ENCODE results near the gene GJB2.

- TF ChIP-seq CTCF (IDR thresholded peaks at IDR 0.05): no peak
- no peak for TF ChIP-seq EP300 (IDR thresholded peaks at IDR 0.05)
- no peak for TF ChIP-seq POLR2A (IDR thresholded peaks at IDR 0.05)
Observed at GRCh38 chr13:20232556-20233277, 40.0 kb upstream of the GJB2 start.

All from suprapubic skin (tissue), 3 donors.